DND-41 (cell line): ENCODE data around the gene SCART1.

Source experiments
- EZH2 ChIP-seq: IDR thresholded peaks from 3 replicates; pipeline ENCODE4 v1.6.1; 2012; ENCODE audit warnings: borderline replicate concordance, low read depth, mild to moderate bottlenecking, moderate library complexity, low read length, inconsistent platforms; ENCODE audit not compliant: severe bottlenecking
- TF ChIP-seq, protein P1 (sequence below): IDR thresholded peaks from 2 replicates; pipeline ENCODE4 v1.5.1; 2012; ENCODE audit warnings: borderline replicate concordance, low read length, moderate library complexity, mild to moderate bottlenecking; ENCODE audit not compliant: poor library complexity, severe bottlenecking; ENCODE audit errors: extremely low read depth

DNA sequence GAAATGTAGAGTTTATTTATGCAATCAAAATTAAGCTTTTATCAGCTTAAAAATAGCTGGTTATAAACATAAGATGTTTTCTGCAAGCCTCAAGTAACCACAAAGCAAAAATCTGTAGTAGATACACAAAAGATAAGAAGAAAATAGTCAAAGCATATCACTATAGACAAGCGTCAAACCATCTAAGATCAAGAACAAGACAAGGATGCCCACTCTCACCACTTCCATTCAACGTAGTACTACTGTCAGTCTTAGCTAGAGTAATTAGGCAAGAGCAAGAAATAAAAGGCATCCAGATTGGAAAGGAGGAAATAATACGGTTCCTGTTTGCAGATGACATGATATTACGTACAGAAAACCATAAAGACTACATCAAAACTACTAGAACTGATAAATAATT lies 56.0 kb downstream of the SCART1 start:
- TF ChIP-seq, protein P1, sequence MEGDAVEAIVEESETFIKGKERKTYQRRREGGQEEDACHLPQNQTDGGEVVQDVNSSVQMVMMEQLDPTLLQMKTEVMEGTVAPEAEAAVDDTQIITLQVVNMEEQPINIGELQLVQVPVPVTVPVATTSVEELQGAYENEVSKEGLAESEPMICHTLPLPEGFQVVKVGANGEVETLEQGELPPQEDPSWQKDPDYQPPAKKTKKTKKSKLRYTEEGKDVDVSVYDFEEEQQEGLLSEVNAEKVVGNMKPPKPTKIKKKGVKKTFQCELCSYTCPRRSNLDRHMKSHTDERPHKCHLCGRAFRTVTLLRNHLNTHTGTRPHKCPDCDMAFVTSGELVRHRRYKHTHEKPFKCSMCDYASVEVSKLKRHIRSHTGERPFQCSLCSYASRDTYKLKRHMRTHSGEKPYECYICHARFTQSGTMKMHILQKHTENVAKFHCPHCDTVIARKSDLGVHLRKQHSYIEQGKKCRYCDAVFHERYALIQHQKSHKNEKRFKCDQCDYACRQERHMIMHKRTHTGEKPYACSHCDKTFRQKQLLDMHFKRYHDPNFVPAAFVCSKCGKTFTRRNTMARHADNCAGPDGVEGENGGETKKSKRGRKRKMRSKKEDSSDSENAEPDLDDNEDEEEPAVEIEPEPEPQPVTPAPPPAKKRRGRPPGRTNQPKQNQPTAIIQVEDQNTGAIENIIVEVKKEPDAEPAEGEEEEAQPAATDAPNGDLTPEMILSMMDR: no peak
- TF ChIP-seq EZH2: no peak
